ENCODE measurements around the gene UBAC2.

The UBAC2 gene

GRCh38 chr13:99176309-99177276, 24.1 kb upstream of the UBAC2 start:
- TF ChIP-seq EZH2 (IDR thresholded peaks at IDR 0.05; ENCODE audit: borderline replicate concordance, low read length): no peak
- TF ChIP-seq CTCF (IDR thresholded peaks at IDR 0.05; ENCODE audit: low read length): peak; percentile 99
- H3K4me2 ChIP-seq (ENCODE audit: low read length): peak overlapping the region; percentile 67

GRCh38 chr13:99178636-99179035, 22.0 kb upstream of the UBAC2 start:
- Histone ChIP-seq H2AFZ (ENCODE audit: low read length) (no peak overlapping the region), H3K27me3 (ENCODE audit: insufficient read depth, low read length) (peaks cover 9% of the 10 kb centered on the region; the same call in 1 of the 2 replicates), H3K9ac (ENCODE audit: low read length) (no peak overlapping the region), H3K79me2 (ENCODE audit: insufficient read depth, low read length) (no peaks in the 10 kb centered on the region), H3F3A (ENCODE audit: insufficient read depth, low read length) (no peaks in the 10 kb centered on the region), H3K4me1 (ENCODE audit: insufficient read depth, low read length, severe bottlenecking) (peaks cover 6% of the 10 kb centered on the region), H3K36me3 (ENCODE audit: insufficient read depth, low read length) (no peaks in the 10 kb centered on the region; the same call in 1 of the 2 replicates), H3K27ac (ENCODE audit: low read depth, low read length, poor library complexity, severe bottlenecking) (no peak overlapping the region), H3K9me2 (ENCODE audit: low read depth, low read length) (no peaks in the 10 kb centered on the region), H4K20me1 (ENCODE audit: insufficient read depth, low read length) (no peaks in the 10 kb centered on the region), H3K4me3 (ENCODE audit: low read depth, low read length, poor library complexity, severe bottlenecking) (no peak overlapping the region), H3K9me3 (ENCODE audit: low read length) (peaks cover 18% of the 10 kb centered on the region), H3K4me2 (ENCODE audit: low read length) (no peak overlapping the region)
- TF ChIP-seq CTCF (IDR thresholded peaks at IDR 0.05; ENCODE audit: low read length): no peak

More at GRCh38 chr13:99176309-99177276, 24.1 kb upstream of the UBAC2 start:
- H3F3A ChIP-seq (ENCODE audit: insufficient read depth, low read length): no peaks in the 10 kb centered on the region
- H3K4me3 ChIP-seq (ENCODE audit: low read depth, low read length, poor library complexity, severe bottlenecking): peak overlapping the region; percentile 40
- H3K9me2 ChIP-seq (ENCODE audit: low read depth, low read length): no peaks in the 10 kb centered on the region
- H3K27me3 ChIP-seq (ENCODE audit: insufficient read depth, low read length): peaks cover 9% of the 10 kb centered on the region; the same call in 1 of the 2 replicates
- no peaks in the 10 kb centered on the region for H3K79me2 ChIP-seq (ENCODE audit: insufficient read depth, low read length)
- H3K27ac ChIP-seq (ENCODE audit: low read depth, low read length, poor library complexity, severe bottlenecking): no peak overlapping the region
- H3K9ac ChIP-seq (ENCODE audit: low read length): no peak overlapping the region
- H3K4me1 ChIP-seq (ENCODE audit: insufficient read depth, low read length, severe bottlenecking): peaks cover 6% of the 10 kb centered on the region
- H3K9me3 ChIP-seq (ENCODE audit: low read length): peaks cover 2% of the 10 kb centered on the region
- no peak overlapping the region for H2AFZ ChIP-seq (ENCODE audit: low read length)
- no peaks in the 10 kb centered on the region for H3K36me3 ChIP-seq (ENCODE audit: insufficient read depth, low read length)
- H4K20me1 ChIP-seq (ENCODE audit: insufficient read depth, low read length): no peaks in the 10 kb centered on the region

GRCh38 chr13:99179460-99179859, 21.2 kb upstream of the UBAC2 start:
- H4K20me1 ChIP-seq (ENCODE audit: insufficient read depth, low read length): no peaks in the 10 kb centered on the region
- no peaks in the 10 kb centered on the region; the same call in 1 of the 2 replicates for H3K36me3 ChIP-seq (ENCODE audit: insufficient read depth, low read length)

More at GRCh38 chr13:99179460-99179859, 21.2 kb upstream of the UBAC2 start:
- Histone ChIP-seq H3K27ac (ENCODE audit: low read depth, low read length, poor library complexity, severe bottlenecking) (no peak overlapping the region), H3K4me3 (ENCODE audit: low read depth, low read length, poor library complexity, severe bottlenecking) (no peak overlapping the region), H3K9me3 (ENCODE audit: low read length) (peaks cover 18% of the 10 kb centered on the region), H3K79me2 (ENCODE audit: insufficient read depth, low read length) (no peaks in the 10 kb centered on the region), H3F3A (ENCODE audit: insufficient read depth, low read length) (no peaks in the 10 kb centered on the region), H3K4me1 (ENCODE audit: insufficient read depth, low read length, severe bottlenecking) (peaks cover 6% of the 10 kb centered on the region), H3K9me2 (ENCODE audit: low read depth, low read length) (no peaks in the 10 kb centered on the region), H3K9ac (ENCODE audit: low read length) (no peak overlapping the region), H3K4me2 (ENCODE audit: low read length) (no peak overlapping the region), H3K27me3 (ENCODE audit: insufficient read depth, low read length) (peaks cover 8% of the 10 kb centered on the region; the same call in 1 of the 2 replicates), H2AFZ (ENCODE audit: low read length) (no peak overlapping the region)
- TF ChIP-seq CTCF (IDR thresholded peaks at IDR 0.05; ENCODE audit: low read length) (no peak), EZH2 (IDR thresholded peaks at IDR 0.05; ENCODE audit: borderline replicate concordance, low read length) (no peak)

Data from OCI-LY1 (cell line).